ENCODE measurements around the gene RPS6KB2.
"Not testable (repeated sequence)": the region's sequence is repeated elsewhere in the genome, so short reads cannot be mapped to it uniquely, and the experiment has no call there.

The RPS6KB2 gene

GRCh38 chr11:67466962-67467771 is 38.9 kb downstream of the RPS6KB2 start:
- no peak for DNase-seq (ENCODE audit: low spot score)

- no peak for DNase-seq (ENCODE audit: low spot score)
These were observed 39.8 kb downstream of the RPS6KB2 start for GRCh38 chr11:67468056-67468455.

- no peak for DNase-seq (ENCODE audit: low spot score)
These were observed 40.1 kb downstream of the RPS6KB2 start for GRCh38 chr11:67468456-67468758.

GRCh38 chr11:67468759-67469507 is 40.6 kb downstream of the RPS6KB2 start, which contains the start of gene TMEM134:
TMEM134 (minus strand) TSS chr11:67469251; CDS start chr11:67469192, 59 bp downstream.
- peak; percentile 89 for DNase-seq (ENCODE audit: low spot score)

GRCh38 chr11:67469508-67469811 is 41.2 kb downstream of the RPS6KB2 start:
- DNase-seq (ENCODE audit: low spot score) = no peak

- DNase-seq (ENCODE audit: low spot score) = no peak
These were observed 42.2 kb downstream of the RPS6KB2 start for GRCh38 chr11:67470337-67471002.

- no peak for DNase-seq (ENCODE audit: low spot score)
These were observed 44.6 kb downstream of the RPS6KB2 start for GRCh38 chr11:67472882-67473281.

DNA sequence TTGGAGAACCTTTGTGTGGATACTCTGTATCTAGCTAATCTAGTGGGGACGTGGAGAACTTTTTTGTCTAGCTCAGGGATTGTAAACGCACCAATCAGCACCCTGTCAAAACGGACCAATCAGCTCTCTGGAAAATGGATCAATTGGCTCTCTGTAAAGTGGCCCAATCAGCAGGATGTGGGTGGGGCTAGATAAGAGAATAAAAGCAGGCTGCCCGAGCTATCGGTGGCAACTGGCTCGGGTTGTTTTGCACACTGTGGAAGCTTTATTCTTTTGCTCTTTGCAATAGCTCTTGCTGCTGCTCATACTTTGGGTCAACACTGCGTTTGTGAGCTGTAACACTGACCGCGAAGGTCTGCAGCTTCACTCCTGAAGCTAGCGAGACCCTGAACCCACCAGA is 48.4 kb downstream of the RPS6KB2 start:
- not testable (repeated sequence) for DNase-seq (ENCODE audit: low spot score)

DNA sequence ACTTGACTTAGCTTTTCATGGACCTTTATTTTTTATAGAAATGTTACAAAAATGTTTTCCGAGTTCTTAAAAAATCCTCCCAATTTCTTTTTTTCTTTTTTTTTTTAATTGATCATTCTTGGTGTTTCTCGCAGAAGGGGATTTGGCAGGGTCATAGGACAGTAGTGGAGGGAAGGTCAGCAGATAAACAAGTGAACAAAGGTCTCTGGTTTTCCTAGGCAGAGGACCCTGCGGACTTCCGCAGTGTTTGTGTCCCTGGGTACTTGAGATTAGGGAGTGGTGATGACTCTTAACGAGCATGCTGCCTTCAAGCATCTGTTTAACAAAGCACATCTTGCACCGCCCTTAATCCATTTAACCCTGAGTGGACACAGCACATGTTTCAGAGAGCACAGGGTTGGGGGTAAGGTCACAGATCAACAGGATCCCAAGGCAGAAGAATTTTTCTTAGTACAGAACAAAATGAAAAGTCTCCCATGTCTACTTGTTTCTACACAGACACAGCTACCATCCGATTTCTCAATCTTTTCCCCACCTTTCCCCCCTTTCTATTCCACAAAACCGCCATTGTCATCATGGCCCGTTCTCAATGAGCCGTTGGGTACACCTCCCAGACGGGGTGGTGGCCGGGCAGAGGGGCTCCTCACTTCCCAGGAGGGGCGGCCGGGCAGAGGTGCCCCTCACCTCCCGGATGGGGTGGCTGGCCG is 49.2 kb downstream of the RPS6KB2 start:
- DNase-seq (ENCODE audit: low spot score) = not testable (repeated sequence)

GRCh38 chr11:67482275-67482826 is 54.1 kb downstream of the RPS6KB2 start:
- DNase-seq (ENCODE audit: low spot score) = no peak

GRCh38 chr11:67482827-67483798 is 54.8 kb downstream of the RPS6KB2 start, which contains the start of gene AIP:
AIP (plus strand) TSS chr11:67483026; CDS start chr11:67483159, 133 bp downstream.
- DNase-seq (ENCODE audit: low spot score) = peak; percentile 99

GRCh38 chr11:67483831-67484665 is 55.8 kb downstream of the RPS6KB2 start:
- no peak for DNase-seq (ENCODE audit: low spot score)

DNA sequence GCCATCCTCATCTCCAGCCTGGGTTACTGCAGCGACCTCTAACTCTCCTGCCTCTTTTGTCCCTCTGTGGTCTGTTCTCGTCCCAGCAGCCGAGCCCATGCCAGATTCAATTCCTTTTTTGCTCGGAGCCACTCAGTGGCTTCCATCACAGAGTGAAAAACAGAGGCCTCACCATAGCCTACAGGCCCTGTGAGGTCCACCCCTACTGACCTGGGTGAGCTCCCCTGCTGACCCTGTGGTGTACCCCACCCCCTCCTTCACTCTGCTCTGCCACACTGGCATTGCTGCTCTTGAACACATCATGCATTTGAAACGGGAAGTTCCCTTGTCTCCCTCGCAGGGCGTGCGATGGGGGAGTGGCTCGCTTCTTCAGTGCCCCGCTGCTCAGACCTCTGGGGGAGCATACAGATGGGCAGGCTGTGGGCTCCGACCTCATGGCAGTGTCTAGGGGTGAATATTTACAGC is 56.6 kb downstream of the RPS6KB2 start:
- DNase-seq (ENCODE audit: low spot score) = peak; percentile 43

All from pons (tissue), 1 donor.